WTC11 (cell line): Measurements from ENCODE around the gene SH2B3.

Experiments
- CREB1 ChIP-seq: sonication (generic); formaldehyde crosslinking; IDR thresholded peaks from 2 replicates; pipeline ENCODE4 v1.8.0; 2023; ENCODE audit warnings: mild to moderate bottlenecking, missing genetic modification reagents
- ETV6 ChIP-seq: sonication (generic); formaldehyde crosslinking; IDR thresholded peaks from 2 replicates; pipeline ENCODE4 v1.8.1; 2022; ENCODE audit warnings: mild to moderate bottlenecking, missing genetic modification reagents
- ZNF138 ChIP-seq: sonication (generic); formaldehyde crosslinking; conservative IDR thresholded peaks from 2 replicates; pipeline ENCODE4 v1.8.1; 2022; ENCODE audit warnings: mild to moderate bottlenecking, moderate library complexity, missing genetic modification reagents
- TF ChIP-seq, protein P1 (sequence below): fragments of 200-600 bp; IDR thresholded peaks from 2 replicates; pipeline ENCODE4 v1.8.0; 2022; ENCODE audit warnings: antibody characterized with exemption

- TF ChIP-seq, protein P1, sequence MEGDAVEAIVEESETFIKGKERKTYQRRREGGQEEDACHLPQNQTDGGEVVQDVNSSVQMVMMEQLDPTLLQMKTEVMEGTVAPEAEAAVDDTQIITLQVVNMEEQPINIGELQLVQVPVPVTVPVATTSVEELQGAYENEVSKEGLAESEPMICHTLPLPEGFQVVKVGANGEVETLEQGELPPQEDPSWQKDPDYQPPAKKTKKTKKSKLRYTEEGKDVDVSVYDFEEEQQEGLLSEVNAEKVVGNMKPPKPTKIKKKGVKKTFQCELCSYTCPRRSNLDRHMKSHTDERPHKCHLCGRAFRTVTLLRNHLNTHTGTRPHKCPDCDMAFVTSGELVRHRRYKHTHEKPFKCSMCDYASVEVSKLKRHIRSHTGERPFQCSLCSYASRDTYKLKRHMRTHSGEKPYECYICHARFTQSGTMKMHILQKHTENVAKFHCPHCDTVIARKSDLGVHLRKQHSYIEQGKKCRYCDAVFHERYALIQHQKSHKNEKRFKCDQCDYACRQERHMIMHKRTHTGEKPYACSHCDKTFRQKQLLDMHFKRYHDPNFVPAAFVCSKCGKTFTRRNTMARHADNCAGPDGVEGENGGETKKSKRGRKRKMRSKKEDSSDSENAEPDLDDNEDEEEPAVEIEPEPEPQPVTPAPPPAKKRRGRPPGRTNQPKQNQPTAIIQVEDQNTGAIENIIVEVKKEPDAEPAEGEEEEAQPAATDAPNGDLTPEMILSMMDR = no peak
- TF ChIP-seq ETV6 (no peak), CREB1 (CRISPR knock-in tag) (no peak), ZNF138 (no peak)
These were observed 11.2 kb upstream of the SH2B3 start for GRCh38 chr12:111394480-111394879.
